Panc1 (cell line): ENCODE results near the gene COL5A2. TPM values are rescaled to one million over a fixed set of nuclear protein-coding genes. Genes with fewer than 3 reads are reported as not detected.

Experiments used
- ATAC-seq: fragments of 200-7000 bp; cut with Tn5 transposase; 2 replicates; pipeline ENCODE4 v1.9.1; 2020; ENCODE audit warnings: mild to moderate bottlenecking, moderate library complexity
- BruUV-seq: library from RNA; stranded (reverse); fragments of 400-500 nt; replicated peaks from 2 replicates; lab custom pipeline; 2021; lab: Mats Ljungman, UMichigan
- CTCF ChIA-PET: fragments of 300-600 bp; sonication (Branson Sonifier 250); formaldehyde crosslinking; loops from one replicate; lab custom pipeline; 2022; ENCODE audit warnings: antibody characterized with exemption; lab: Charles Lee
- POLR2A ChIA-PET: fragments of 300-600 bp; sonication (Branson Sonifier 250); formaldehyde crosslinking; loops from one replicate; lab custom pipeline; 2022; ENCODE audit warnings: antibody characterized with exemption; lab: Charles Lee
- DNase-seq: peaks from one replicate; pipeline ENCODE4 v3.0.0-alpha.2; 2010; ENCODE audit warnings: low read depth, low spot score
- H3K27ac ChIP-seq: 2 replicates; pipeline ENCODE4 v1.5.1; 2011; ENCODE audit warnings: mild to moderate bottlenecking, low read length, inconsistent platforms
- H3K27me3 ChIP-seq: fragments of 200-500 bp; sonication (Bioruptor generic); 2 replicates; pipeline ENCODE4 v1.6.0; 2014; ENCODE audit warnings: low read length, inconsistent platforms; ENCODE audit not compliant: control insufficient read depth, insufficient read depth
- H3K36me3 ChIP-seq: fragments of 200-500 bp; sonication (Bioruptor generic); 2 replicates; pipeline ENCODE4 v1.5.1; 2014; ENCODE audit warnings: inconsistent platforms, mild to moderate bottlenecking, low read length, moderate library complexity; ENCODE audit not compliant: control insufficient read depth, insufficient read depth
- H3K4me1 ChIP-seq: 2 replicates; pipeline ENCODE4 v1.5.1; 2011; ENCODE audit warnings: inconsistent platforms, mild to moderate bottlenecking, low read length, moderate library complexity; ENCODE audit not compliant: control insufficient read depth, insufficient read depth
- H3K4me3 ChIP-seq, 2 experiments: 2 replicates each; pipeline ENCODE4 v1.5.1; 2011 to 2012; ENCODE audit warnings: low read depth in 2 of 2, low read length in 2 of 2, mild to moderate bottlenecking in 2 of 2, inconsistent platforms in 1 of 2, moderate library complexity in 1 of 2
- H3K9me3 ChIP-seq: fragments of 200-500 bp; sonication (Bioruptor generic); 2 replicates; pipeline ENCODE4 v1.5.1; 2014; ENCODE audit warnings: low read depth, mild to moderate bottlenecking, inconsistent platforms, low read length, moderate library complexity; ENCODE audit not compliant: control insufficient read depth, insufficient read depth
- POLR2AphosphoS5 ChIP-seq: IDR thresholded peaks from 2 replicates; pipeline ENCODE4 v1.6.1; 2012; ENCODE audit warnings: mild to moderate bottlenecking, low read depth, low read length, moderate library complexity
- SIN3A ChIP-seq: IDR thresholded peaks from 2 replicates; pipeline ENCODE4 v1.6.1; 2012; ENCODE audit warnings: low read depth, mild to moderate bottlenecking, low read length, moderate library complexity, borderline replicate concordance; ENCODE audit not compliant: insufficient read depth
- TCF7L2 ChIP-seq: IDR thresholded peaks from 2 replicates; pipeline ENCODE4 v1.6.1; 2011; ENCODE audit warnings: mild to moderate bottlenecking, low read depth, low read length, inconsistent platforms
- in situ Hi-C: cut with HindIII; loops from 2 replicates; pipeline ENCODE4 v1.10.0; 2016; ENCODE audit warnings: low sequenced_read_pairs, low pct_unique_long_range_greater_than_20kb
- intact Hi-C: fragments of 100-400 bp; cut with micrococcal nuclease; formaldehyde crosslinking; loops from one replicate; pipeline ENCODE4 v1.10.0; 2022; ENCODE audit not compliant: unreplicated experiment
- total RNA-seq: library from RNA; stranded (reverse); gene quantifications from one replicate; pipeline ENCODE4 v1.2.1, GENCODE V29; 2021; ENCODE audit not compliant: unreplicated experiment
- TF ChIP-seq, protein P1 (sequence below), 2 experiments: IDR thresholded peaks; 2 replicates each; pipeline ENCODE4 v1.6.1; 2011 to 2012; ENCODE audit warnings: low read depth in 2 of 2, control low read depth in 1 of 2, low read length in 1 of 2, mild to moderate bottlenecking in 1 of 2, moderate library complexity in 1 of 2; ENCODE audit not compliant: insufficient read depth in 1 of 2
- TF ChIP-seq, protein P2 (sequence below): fragments of 450-650 bp; IDR thresholded peaks from 2 replicates; pipeline ENCODE4 v1.5.1; 2017; ENCODE audit warnings: mild to moderate bottlenecking

COL5A2 gene
- total RNA-seq, 1 experiment from 2014 or later: 144 TPM

DNA sequence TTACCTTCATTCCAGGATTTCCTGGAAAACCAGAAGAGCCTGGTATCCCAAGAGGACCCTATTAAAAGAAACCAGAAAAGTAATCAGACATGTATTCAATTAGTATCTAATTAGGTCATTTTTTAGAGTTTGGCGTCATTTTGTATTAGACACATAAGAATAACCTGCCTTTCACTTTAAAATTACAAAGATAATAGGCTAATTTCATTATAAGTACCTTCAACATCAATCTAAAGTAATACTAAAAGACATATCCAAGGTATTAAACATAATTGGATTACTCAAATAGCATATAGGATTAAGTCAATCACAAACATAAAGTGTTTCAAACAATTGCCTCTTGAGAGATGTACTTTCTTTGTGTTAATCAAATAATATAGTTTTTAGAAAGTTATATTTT is 107.5 kb downstream of the COL5A2 start:
- BruUV-seq: no TSS peak

DNA sequence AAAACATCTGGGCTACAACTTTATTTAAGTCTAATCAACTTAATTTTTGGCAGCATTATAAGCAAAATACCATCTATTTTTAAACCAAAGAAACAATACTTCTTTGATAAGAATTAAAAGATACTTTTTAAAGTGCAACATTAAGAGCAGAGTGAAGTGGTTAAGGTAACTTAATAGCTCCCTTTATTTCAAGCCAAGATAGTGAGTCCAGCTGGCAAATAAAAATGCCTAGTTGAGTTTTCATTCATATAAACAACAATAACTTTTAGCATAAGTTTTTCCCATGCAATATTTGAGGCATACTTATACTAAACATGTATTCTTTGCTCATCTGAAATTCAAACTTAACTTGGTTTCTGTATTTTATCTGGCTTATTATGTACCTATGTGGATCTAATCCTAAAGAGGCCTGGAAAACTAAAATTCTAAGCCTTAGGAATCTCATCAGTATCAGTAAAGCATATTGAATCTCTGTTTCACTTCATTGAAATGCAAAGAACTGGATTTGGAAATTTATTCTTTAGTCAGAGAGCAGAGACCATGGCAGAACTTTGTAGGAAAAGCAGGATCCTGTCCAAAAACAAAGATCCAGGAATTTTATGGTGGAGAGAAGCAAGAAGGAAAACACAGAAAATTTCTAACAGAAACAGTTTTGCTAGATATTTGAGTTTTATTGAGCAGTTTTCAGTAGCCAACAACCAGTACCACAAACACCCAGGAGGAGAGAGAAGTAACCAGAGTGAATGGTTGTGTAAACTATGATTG is 109.5 kb downstream of the COL5A2 start:
- H3K9me3 ChIP-seq: no peaks in the 10 kb centered on the region
- in situ Hi-C loops (no loop called here), intact Hi-C loops (no loop called here)
- no peak overlapping the region for H3K4me3 ChIP-seq
- CTCF ChIA-PET: no interaction called here
- ATAC-seq: no peak
- H3K27ac ChIP-seq: no peak overlapping the region
- H3K27me3 ChIP-seq: no peaks in the 10 kb centered on the region
- peaks cover 3% of the 10 kb centered on the region; the same call in 1 of the 2 replicates for H3K4me1 ChIP-seq
- TF ChIP-seq POLR2AphosphoS5: no peak
- TF ChIP-seq, protein P1, sequence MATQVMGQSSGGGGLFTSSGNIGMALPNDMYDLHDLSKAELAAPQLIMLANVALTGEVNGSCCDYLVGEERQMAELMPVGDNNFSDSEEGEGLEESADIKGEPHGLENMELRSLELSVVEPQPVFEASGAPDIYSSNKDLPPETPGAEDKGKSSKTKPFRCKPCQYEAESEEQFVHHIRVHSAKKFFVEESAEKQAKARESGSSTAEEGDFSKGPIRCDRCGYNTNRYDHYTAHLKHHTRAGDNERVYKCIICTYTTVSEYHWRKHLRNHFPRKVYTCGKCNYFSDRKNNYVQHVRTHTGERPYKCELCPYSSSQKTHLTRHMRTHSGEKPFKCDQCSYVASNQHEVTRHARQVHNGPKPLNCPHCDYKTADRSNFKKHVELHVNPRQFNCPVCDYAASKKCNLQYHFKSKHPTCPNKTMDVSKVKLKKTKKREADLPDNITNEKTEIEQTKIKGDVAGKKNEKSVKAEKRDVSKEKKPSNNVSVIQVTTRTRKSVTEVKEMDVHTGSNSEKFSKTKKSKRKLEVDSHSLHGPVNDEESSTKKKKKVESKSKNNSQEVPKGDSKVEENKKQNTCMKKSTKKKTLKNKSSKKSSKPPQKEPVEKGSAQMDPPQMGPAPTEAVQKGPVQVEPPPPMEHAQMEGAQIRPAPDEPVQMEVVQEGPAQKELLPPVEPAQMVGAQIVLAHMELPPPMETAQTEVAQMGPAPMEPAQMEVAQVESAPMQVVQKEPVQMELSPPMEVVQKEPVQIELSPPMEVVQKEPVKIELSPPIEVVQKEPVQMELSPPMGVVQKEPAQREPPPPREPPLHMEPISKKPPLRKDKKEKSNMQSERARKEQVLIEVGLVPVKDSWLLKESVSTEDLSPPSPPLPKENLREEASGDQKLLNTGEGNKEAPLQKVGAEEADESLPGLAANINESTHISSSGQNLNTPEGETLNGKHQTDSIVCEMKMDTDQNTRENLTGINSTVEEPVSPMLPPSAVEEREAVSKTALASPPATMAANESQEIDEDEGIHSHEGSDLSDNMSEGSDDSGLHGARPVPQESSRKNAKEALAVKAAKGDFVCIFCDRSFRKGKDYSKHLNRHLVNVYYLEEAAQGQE (IDR thresholded peaks at IDR 0.05; ENCODE audit: insufficient read depth in 1 of 2, low read depth in 2 of 2, low read length in 1 of 2): no peak
- no peak for TF ChIP-seq TCF7L2
- no peak for TF ChIP-seq SIN3A
- TF ChIP-seq, protein P2, sequence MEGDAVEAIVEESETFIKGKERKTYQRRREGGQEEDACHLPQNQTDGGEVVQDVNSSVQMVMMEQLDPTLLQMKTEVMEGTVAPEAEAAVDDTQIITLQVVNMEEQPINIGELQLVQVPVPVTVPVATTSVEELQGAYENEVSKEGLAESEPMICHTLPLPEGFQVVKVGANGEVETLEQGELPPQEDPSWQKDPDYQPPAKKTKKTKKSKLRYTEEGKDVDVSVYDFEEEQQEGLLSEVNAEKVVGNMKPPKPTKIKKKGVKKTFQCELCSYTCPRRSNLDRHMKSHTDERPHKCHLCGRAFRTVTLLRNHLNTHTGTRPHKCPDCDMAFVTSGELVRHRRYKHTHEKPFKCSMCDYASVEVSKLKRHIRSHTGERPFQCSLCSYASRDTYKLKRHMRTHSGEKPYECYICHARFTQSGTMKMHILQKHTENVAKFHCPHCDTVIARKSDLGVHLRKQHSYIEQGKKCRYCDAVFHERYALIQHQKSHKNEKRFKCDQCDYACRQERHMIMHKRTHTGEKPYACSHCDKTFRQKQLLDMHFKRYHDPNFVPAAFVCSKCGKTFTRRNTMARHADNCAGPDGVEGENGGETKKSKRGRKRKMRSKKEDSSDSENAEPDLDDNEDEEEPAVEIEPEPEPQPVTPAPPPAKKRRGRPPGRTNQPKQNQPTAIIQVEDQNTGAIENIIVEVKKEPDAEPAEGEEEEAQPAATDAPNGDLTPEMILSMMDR: no peak
- peaks cover 21% of the 10 kb centered on the region; the same call in 1 of the 2 replicates for H3K36me3 ChIP-seq
- POLR2A ChIA-PET: no interaction called here
- DNase-seq: no peak
- no TSS peak for BruUV-seq

More for the DNA sequence above, 107.5 kb downstream of the COL5A2 start:
- CTCF ChIA-PET: no interaction called here
- Histone ChIP-seq H3K27ac (no peak overlapping the region), H3K36me3 (peaks cover 22% of the 10 kb centered on the region; the same call in 1 of the 2 replicates), H3K4me1 (no peaks in the 10 kb centered on the region), H3K27me3 (no peaks in the 10 kb centered on the region), H3K4me3 (no peak overlapping the region), H3K9me3 (no peaks in the 10 kb centered on the region)
- DNase-seq (no peak), ATAC-seq (no peak)
- TF ChIP-seq SIN3A (no peak), TCF7L2 (no peak), POLR2AphosphoS5 (no peak)
- TF ChIP-seq, protein P2: no peak
- TF ChIP-seq, protein P1 (IDR thresholded peaks at IDR 0.05; ENCODE audit: insufficient read depth in 1 of 2, low read depth in 2 of 2, low read length in 1 of 2): no peak
- intact Hi-C loops (no loop called here), in situ Hi-C loops (no loop called here)
- POLR2A ChIA-PET: no interaction called here
